HG03575 (cell line): ENCODE results near the gene BARX2.

Source experiments
- ATAC-seq: cut with Tn5 transposase; IDR thresholded peaks from one replicate; pipeline ENCODE4 v1.9.1; 2021; ENCODE audit not compliant: unreplicated experiment, insufficient number of reproducible peaks, low FRiP score; ENCODE audit errors: extremely low read depth

The BARX2 gene

DNA sequence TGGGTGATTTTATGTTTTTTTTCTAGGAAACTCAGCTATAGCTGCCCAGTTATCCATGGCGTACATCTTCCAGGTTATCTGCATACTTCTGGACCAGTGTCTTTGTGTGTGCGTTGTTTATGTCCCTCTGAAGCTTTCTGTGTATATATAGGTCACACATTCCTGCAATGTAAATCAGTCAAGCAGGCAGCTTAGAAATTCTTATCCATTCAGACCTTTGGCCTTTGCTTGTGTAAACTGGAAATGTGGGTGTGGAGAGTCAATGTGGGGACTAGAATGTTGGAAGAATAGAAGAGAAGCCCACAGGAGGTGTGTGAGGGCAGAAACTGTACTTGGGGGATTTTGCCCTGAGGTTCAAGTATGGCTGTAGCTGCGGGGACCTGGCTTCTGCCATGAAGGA lies 51.7 kb downstream of the BARX2 start:
- ATAC-seq = no peak

DNA sequence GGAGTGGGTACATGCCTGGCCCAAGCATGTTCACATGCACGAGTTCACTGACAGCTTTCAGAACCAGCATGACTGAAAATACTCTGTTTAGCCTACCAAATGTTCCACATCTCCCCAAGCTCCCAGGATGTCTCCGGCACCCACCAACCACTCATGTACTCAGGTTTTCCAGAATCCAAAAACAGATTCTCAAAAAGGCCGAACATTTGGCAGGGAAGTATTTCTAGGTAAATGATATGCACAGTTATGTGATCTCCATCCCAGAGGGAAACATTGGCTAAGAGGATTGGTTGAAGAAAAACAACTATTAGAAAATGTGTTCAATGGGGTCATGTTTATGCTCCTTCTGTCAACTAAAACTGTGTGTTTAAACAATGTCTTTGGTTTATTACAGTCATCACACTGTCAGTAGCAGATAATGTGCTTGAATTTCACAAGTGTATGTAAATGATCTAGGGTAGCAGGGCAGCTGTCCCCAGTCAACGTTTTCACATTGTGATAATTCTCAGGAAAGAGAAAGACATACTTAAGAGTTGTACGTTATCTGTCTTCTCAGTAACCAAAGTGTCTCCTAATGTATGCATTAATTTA lies 52.3 kb downstream of the BARX2 start:
- ATAC-seq = no peak

DNA sequence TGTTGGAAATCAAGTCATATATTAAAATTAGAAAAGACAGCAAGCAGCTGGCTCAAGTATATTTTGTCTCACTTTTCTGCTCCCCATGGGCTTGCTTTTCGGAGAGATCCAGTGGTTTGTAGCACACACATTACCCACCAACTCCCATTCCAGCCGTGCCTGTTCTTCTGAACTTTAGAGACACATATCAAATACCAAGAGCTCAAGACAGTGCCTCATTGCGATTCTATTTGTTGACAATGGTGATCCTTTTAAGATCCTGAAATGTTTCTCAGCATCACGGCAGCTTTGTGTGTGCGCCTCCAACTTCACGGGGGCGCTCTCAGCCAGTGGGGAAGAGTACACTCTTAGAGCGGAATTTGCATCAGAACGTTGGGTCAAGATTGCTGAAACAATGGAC lies 52.9 kb downstream of the BARX2 start:
- ATAC-seq = no peak

DNA sequence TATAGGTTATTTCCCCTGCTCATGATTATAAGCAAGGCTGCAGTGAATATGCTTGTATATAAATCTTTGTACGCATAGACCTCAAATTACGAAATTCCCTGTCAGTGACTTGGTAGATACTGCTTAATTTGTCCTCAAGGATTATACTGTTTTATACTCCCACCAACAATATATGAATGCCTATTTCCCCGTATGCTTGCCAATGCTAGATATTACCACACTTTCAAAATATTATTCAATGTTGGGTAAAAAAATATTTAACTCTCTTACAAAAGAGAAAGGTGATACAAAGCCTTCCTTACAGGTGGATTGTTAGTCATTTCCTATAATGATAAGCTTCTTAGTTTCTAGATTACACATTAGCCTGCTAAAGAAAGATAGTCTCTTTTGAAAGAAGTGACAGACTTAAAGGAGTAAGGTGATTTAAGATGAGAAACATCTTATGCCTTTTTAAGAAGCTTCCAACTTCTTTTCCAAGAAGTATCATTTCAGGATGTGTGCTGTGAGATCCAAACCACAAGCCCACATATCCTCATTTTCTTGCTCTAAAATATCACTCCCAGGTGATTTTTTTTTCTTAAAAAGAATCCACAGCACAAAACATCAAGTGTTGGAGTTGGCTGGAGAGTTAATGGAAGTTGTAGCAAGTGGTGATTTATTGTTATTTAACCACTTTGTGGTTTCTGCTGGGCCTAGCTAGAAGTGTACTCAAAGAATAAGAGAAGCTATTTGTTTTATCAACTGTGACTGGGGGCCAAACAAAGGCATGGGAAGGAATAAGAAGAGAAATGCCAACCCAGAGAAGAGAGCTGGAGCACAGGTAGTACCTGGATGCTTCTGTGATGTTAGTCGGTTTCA lies 59.2 kb downstream of the BARX2 start:
- ATAC-seq = no peak

DNA sequence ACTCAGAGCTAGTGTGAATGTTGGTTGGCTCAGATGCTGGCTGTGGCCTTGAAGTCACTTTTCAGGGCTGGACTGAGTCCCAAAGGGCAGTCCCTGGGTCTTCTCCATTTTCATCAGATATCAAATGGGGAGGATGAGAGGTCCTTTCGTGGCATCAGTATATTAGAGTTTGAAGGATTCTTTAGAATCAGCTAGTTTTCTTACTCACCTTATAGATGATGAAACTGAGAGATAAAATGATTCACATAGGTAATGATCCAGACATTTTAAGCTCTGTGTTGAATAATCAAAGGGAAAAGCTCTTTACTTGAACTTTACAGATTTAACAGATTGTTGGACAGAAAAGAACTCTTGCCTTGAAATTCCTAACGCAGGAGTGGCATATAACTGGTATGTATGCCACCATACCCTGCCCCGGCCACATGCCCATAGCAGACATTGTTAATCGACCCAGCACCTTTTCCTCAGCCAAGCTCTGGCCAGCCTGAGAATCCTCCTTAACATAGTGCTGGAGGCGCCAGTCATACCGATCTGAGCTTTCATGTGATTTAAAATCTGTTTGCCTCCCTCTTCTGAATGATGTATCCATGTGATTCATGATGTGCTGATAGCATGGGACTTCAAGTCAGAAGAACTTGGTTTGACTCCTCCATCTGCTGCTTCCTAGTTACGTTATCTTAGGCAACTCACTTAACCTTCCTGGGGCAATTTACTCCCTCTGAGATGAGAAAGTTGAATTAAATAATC lies 60.0 kb downstream of the BARX2 start:
- ATAC-seq = no peak

DNA sequence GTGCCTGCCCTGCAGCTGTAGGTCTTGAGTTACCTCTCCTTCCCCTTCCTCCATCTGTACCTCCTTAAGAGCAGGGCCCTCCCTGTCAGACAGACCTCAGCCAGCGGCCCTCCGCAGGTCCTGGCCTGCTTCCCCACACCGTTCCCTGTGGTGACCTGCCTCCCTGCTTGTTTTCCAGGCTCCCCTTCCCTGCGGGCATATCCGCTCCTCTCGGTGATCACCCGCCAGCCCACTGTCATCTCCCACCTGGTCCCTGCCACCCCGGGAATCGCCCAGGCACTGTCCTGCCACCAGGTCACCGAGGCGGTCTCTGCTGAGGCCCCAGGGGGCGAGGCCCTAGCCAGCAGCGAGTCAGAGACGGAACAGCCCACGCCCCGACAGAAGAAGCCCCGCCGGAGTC lies 60.9 kb downstream of the BARX2 start:
- ATAC-seq = no peak

DNA sequence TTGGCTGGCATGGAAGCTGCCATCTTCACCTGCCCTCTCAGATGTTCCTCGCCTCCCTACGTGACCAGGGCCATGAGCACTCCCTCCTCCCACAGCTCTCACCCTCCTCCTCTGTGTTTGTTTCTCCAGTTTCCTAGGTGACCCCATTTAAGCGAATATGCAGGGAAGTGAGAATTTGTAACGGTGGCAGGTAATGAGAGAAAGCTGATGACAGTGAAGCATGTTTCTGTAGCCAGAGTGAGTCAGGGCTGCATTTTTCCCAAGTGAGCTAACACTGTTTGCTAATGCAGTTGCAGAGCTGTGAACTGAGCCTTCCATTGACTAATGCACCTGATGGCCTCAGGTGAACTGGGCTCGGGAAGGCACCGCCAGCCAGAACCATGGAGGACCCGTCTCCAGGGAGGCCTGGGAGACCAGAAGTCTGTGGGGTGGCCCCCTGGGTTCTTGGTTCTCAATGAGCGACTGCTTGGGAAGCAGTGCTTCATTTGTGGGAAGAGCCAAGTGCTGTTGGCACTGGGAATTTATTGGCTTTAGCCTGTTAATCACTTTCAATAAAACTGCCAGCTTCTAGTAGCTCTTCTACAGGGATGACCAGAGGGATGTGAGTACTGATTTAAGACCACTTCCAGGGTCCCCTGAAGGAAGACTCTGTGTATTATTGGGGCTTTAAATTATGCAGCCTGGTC lies 64.5 kb downstream of the BARX2 start:
- ATAC-seq = no peak

DNA sequence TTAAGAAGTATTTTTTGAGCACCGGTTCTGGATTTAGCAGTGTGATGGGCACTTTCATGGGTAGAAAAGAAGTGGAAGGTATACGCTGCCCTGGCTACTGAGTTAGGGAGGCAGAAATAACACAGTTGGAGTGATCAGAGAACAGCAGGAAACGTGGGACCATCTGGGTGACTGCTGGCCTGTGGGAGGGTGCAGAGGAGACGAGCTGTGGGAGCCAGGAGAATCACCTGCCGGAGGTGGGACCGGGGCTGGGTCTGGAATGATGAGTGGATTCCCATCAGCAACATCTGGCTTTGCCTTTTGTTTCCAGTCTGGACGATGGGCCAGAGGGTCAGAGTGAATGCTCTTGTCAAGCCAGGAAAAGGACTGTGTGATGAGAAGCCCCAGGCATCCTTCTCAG lies 66.5 kb downstream of the BARX2 start:
- no peak for ATAC-seq

DNA sequence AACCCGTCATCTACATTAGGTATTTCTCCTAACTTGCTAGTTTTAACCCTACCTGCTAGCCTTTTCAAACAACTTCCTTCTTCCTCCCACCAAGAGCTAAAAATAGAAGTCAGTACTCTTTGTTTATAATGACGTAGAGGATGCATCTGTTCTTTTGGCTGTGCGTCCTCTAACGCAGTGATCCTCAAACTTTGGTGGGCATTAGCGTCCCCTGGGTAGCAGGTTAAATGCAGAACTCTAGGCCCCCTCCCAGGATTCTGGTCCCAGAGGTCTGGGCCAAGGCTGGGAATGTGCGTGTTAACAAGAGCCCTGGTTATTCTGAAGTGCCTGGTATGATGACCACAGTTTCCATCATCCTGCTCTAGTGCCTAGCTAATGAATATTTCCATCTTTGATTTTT lies 67.6 kb downstream of the BARX2 start:
- ATAC-seq = no peak

DNA sequence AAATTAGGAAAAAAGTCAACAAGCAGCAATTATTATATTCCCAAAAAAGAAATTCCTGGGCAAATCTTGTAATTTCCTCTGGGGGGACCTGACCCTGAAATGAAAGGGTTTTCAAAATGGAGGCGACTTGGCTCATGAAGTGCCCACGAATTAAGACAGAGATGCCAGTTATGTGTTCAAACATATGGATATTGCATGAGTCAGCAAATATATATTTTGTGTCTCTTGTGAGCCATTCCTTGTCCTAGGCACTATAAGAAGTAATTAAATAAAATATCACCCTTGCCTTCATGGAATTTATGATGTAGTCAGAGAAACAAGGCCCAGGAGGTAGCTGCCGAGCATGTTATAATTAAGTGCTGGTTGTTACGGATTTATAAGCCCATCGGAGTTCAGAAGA lies 68.6 kb downstream of the BARX2 start:
- ATAC-seq = no peak

DNA sequence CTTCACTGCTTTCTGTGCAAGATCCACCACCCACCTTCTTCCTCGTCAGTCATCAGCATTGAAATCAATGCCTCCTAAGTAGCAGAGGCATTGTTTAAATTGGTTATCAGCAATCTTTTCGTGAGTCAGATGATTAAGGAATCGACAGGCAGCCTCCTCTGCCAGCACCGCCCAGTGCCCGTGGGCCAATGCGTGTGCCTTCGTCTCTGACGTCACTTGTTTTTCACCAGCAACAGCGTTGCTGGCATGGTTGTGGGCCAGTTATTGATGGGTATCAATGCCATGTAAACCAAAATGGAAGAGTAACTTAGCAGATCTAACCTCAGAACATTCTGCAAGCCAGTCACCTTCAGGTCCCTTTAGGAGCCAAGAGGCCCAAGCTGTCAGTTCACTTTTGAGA lies 69.6 kb downstream of the BARX2 start:
- no peak for ATAC-seq

DNA sequence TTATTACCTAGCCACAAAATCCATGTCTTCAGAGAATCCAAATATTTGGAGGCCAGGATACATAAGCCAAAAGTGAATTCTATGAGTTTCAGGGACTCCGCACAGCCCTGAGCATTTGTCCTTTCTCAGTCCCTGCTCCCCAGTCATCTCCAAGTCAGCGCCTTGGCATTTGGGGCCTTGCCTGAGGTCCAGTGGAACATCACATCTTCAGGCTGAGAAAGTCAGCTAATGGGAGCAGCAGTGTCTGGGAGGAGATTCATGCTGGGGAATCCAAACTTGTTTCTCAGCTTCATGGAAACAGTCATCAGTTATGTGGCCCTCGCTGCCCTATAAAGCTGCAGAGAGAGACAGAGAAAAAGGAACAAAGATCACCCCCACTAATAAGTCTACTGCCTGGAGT lies 70.9 kb downstream of the BARX2 start:
- ATAC-seq = no peak

DNA sequence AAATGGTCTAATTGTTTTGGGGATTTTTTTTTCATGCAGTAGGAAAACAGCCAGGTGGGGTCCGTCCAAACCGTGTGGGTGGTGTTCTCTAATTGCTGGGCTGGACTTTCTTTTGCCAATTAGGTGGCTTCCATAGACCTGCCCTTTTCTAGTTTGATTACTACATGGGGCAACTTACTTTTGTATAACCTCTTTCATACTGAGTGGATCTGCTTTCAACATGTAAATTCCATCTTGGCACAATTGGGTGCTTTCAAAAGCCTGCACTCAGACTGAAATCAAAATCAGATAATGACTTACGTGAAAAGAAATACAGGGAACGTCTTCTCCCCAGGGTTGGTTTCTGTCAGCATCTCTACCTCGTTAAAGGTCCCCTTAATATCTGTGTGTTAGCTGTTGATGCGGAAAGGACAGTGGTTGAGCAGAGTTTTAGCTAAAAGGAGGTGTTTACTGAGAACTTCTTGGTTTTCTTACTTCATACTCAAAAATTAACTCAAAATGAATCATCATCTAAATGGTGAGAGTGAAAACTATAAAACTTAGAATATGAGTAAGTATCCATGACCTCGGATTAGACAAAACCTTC lies 72.1 kb downstream of the BARX2 start:
- ATAC-seq = no peak

DNA sequence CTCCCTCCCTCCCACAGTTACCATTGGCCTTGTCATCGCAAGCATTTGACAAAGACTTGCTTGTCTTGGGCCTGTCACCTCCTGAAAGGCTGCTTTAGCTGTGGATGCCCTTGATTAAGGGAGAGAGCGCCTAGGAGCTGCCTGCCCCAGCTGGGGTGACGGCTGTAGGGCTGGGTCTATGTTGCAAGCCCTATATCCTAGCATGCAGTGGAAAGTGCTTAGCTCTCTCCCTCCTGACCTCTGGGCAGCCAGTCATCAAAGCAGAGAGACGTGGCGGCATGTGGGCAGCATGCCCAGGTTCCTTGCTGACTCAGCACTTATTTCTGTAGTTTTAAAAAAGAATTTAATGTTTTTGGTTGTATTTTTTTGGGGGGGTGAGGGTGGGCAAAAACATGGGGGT lies 75.9 kb downstream of the BARX2 start:
- no peak for ATAC-seq

DNA sequence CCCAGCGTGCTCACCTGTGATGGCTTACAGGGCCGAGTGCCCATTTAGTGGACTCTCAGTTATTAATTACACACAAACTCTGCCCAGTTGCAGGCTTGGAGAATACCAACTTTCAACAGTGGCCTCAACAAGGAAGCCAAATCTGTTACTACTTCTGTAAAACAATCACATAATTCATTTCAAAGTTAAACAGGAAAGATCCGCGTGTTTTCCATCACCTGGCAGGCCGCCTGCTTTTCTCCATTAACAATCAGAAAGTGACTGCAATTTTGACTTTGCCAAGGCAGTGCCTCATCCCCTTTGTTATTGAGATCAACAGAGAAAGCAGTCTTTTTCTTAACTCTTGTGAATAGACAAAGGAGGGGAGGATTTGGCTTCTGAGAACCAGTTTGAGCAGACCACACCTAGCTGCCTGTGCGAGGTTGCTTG lies 77.7 kb downstream of the BARX2 start:
- no peak for ATAC-seq

DNA sequence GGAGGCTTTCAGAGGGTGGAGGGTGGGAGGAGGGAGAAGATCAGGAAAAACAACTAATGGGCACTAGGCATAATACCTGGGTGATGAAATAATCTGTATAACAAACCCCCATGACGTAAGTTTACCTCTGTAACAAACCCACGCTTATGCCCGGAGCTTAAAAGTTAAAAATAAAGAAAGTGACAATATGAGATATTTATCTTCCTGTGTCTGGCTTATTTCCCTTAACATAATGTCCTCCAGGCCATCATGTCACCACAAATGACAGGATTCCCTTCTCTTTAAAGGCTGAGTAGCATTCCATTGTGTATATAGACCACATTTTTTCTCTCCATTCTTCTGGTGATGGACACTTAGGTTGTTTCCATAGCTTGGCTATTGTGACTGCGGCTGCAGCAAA lies 79.5 kb downstream of the BARX2 start:
- no peak for ATAC-seq

DNA sequence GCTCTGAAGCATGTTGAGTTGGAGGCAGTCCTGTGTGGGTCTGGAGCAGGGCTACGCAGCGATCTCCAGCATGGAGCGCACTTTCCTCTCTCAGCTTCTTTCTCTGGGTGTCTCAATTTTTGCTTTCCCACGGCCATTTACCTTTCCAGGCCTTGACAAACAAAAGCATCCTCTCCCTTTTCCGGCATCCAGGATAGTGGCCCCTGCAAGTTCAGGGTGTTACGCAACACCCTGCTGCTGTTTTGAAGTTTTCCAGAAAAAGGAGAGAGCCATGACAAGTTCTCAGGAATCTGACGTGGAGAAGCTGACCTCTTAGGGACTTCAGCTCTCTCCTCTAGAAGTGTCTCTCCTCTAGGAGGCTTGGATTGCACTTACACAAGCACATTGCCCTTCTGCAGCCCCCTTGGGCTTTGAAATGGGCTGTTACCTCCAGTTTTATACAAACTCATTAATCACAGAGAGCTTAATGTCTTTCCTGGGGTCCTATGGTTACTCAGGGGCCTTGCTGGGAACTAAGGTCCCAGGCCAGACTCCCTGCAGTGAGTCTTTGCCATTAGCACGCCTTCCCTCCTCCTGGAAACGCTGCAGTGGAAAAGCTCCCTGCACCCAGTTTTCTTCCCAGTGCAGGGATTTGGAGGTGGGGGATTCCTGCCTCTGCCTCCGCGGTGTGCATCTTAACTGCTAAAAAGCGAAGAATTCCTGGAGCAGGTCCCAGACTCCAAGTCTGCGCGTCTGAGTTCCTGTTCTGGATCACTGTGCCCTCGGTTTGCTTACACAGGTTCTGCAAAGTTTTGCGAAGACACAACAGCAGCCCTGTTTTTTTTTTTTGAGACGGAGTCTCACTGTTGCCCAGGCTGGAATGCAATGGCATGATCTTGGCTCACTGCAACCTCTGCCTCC lies 80.4 kb downstream of the BARX2 start:
- ATAC-seq = no peak

DNA sequence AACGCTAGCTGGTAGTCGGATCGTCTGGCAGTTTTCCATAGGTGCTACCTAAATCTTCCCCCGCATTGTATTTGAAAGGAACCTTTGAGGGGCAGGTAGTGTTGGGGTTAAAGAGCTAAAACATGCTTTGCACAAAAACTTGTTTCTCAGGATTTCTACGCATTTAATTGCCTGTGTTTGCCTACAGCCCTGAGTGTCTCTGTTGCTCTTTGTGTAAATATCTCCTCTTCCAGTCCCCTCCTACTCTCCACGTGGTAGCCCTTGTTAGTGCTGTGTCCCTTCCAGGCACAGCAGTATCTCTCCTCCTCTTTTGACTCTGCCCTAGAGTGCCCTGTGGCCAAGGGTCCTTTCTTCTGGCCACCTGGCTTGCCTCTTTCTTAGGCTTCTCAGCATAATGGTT lies 81.7 kb downstream of the BARX2 start:
- no peak for ATAC-seq
